ENCODE results near the gene DDOST. TPM values are rescaled to one million over a fixed set of nuclear protein-coding genes. Genes with fewer than 3 reads are reported as not detected.
A peak's percentile ranks its signal among the peaks of the same experiment; 100 is the strongest.

The DDOST gene
- total and polyA plus RNA-seq, 3 experiments from 2014 or later = 191 to 280 (median 201) TPM

- DNase-seq = no peak
- Mint-ChIP-seq H3K9me3 (peaks cover 0 to 7% (median 0%) of the 10 kb centered on the region in 5 donors), H3K27ac (peak overlapping the region in 5 of 8 donors; percentile 29 to 72 (median 51)), H3K4me1 (peaks cover 11 to 23% (median 17%) of the 10 kb centered on the region in 3 donors), H3K4me3 (peak overlapping the region; percentile 74 to 87 (median 81)), H3K27me3 (peaks cover 3 to 11% of the 10 kb centered on the region in 2 donors), H3K36me3 (peaks cover 0 to 14% (median 0%) of the 10 kb centered on the region in 3 donors)
- H3K36me3 ChIP-seq (ENCODE audit: insufficient read depth, low read length) = no peaks in the 10 kb centered on the region
- no peaks in the 10 kb centered on the region for H3K9me3 ChIP-seq (ENCODE audit: low read length)
- ChIA-PET POLR2A (no interaction called here), CTCF (interaction anchor here (0.9 to 3.3 kb wide), 7 partner anchors 7 to 109 kb away, joined by 3 to 13 read pairs (median 6); partner anchors contain the start of gene DDOST)
- no peak overlapping the region for H3K27ac ChIP-seq (ENCODE audit: low read depth, low read length)
- no peak overlapping the region for H3K4me3 ChIP-seq (ENCODE audit: low read length)
- no peaks in the 10 kb centered on the region for H3K27me3 ChIP-seq (ENCODE audit: insufficient read depth, low read length, poor library complexity, severe bottlenecking)
- peaks cover 10% of the 10 kb centered on the region for H3K4me1 ChIP-seq (ENCODE audit: insufficient read depth, low read length)
Measured at GRCh38 chr1:20632386-20632785, 28.8 kb downstream of the DDOST start.

DNA sequence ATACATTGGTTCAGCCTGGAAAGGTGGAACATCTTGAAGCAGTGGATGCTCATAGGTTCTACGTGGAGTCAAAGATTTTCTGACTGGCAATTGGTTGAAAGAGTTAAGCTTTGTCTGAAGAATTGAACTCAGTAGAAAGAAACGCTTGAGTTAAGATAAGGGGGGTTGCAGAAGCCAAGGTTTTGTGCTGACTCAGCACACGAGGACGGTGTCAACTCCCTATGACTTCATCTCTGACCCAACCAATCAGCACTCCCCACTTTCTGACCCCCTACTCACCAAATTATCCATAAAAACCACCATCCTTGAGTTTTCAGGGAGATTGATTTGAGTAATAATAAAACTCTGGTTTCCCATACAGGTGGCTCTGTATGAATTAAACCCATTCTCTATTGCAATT, 30.4 kb downstream of the DDOST start:
- DNase-seq = no peak
- peaks cover 11 to 18% (median 11%) of the 10 kb centered on the region in 3 donors for H3K4me1 Mint-ChIP-seq
- Histone ChIP-seq H3K4me3 (ENCODE audit: low read length) (no peak overlapping the region), H3K27ac (ENCODE audit: low read depth, low read length) (no peak overlapping the region), H3K27me3 (ENCODE audit: insufficient read depth, low read length, poor library complexity, severe bottlenecking) (no peaks in the 10 kb centered on the region), H3K36me3 (ENCODE audit: insufficient read depth, low read length) (no peaks in the 10 kb centered on the region), H3K4me1 (ENCODE audit: insufficient read depth, low read length) (peaks cover 10% of the 10 kb centered on the region), H3K9me3 (ENCODE audit: low read length) (no peaks in the 10 kb centered on the region)
- CTCF ChIA-PET = interaction anchor here (1.0 to 1.6 kb wide), 4 partner anchors 8 to 123 kb away, joined by 3 to 4 read pairs (median 3); partner anchors contain the start of gene MUL1
- H3K9me3 Mint-ChIP-seq = peaks cover 0 to 7% (median 0%) of the 10 kb centered on the region in 5 donors
- H3K4me3 Mint-ChIP-seq = peak overlapping the region in 1 of 7 donors; percentile 87
- peaks cover 5 to 18% of the 10 kb centered on the region in 2 donors for H3K27me3 Mint-ChIP-seq
- H3K27ac Mint-ChIP-seq = no peak overlapping the region
- peaks cover 0 to 4% (median 0%) of the 10 kb centered on the region in 3 donors for H3K36me3 Mint-ChIP-seq
- POLR2A ChIA-PET = no interaction called here

GRCh38 chr1:20626524-20626923, 34.6 kb downstream of the DDOST start:
- H3K4me3 ChIP-seq (ENCODE audit: low read length) = no peak overlapping the region
- no peaks in the 10 kb centered on the region for H3K4me1 ChIP-seq (ENCODE audit: insufficient read depth, low read length)
- peaks cover 0 to 7% (median 0%) of the 10 kb centered on the region in 5 donors for H3K9me3 Mint-ChIP-seq
- peaks cover 3% of the 10 kb centered on the region for H3K27me3 ChIP-seq (ENCODE audit: insufficient read depth, low read length, poor library complexity, severe bottlenecking)
- H3K36me3 Mint-ChIP-seq = no peaks in the 10 kb centered on the region
- DNase-seq = no peak
- H3K36me3 ChIP-seq (ENCODE audit: insufficient read depth, low read length) = no peaks in the 10 kb centered on the region
- H3K4me1 Mint-ChIP-seq = no peaks in the 10 kb centered on the region
- peaks cover 14 to 21% of the 10 kb centered on the region in 2 donors for H3K27me3 Mint-ChIP-seq
- H3K9me3 ChIP-seq (ENCODE audit: low read length) = no peaks in the 10 kb centered on the region
- POLR2A ChIA-PET = no interaction called here
- CTCF ChIA-PET = interaction anchor here (0.9 to 2.5 kb wide), 2 partner anchors 8 to 13 kb away, joined by 3 to 12 read pairs; partner anchors contain the start of gene PINK1
- H3K27ac Mint-ChIP-seq = no peak overlapping the region
- no peak overlapping the region for H3K4me3 Mint-ChIP-seq
- H3K27ac ChIP-seq (ENCODE audit: low read depth, low read length) = no peak overlapping the region

DNA sequence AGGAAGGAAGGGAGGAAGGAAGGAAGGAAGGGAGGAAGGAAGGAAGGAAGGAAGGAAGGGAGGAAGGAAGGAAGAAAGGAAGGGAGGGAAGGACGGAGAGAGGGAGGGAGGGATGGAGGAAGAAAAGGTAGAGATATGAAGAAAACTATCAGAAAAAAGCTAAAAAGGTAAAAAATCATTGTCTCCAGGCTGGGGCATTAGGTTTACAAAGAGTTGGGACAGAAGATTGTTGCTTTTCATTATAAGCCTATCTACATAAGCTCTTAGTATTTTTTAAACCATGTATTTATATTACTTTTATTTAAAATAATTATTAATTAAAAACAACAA, 35.1 kb downstream of the DDOST start:
- ChIA-PET POLR2A (no interaction called here), CTCF (interaction anchor here (0.9 to 2.5 kb wide), 2 partner anchors 8 to 14 kb away, joined by 3 to 12 read pairs; partner anchors contain the start of gene PINK1)
- Histone ChIP-seq H3K27ac (ENCODE audit: low read depth, low read length) (no peak overlapping the region), H3K4me3 (ENCODE audit: low read length) (no peak overlapping the region), H3K36me3 (ENCODE audit: insufficient read depth, low read length) (no peaks in the 10 kb centered on the region), H3K9me3 (ENCODE audit: low read length) (no peaks in the 10 kb centered on the region), H3K27me3 (ENCODE audit: insufficient read depth, low read length, poor library complexity, severe bottlenecking) (peaks cover 3% of the 10 kb centered on the region), H3K4me1 (ENCODE audit: insufficient read depth, low read length) (no peaks in the 10 kb centered on the region)
- Mint-ChIP-seq H3K4me1 (no peaks in the 10 kb centered on the region), H3K27ac (no peak overlapping the region), H3K9me3 (peaks cover 0 to 7% (median 0%) of the 10 kb centered on the region in 5 donors), H3K27me3 (peaks cover 14 to 21% of the 10 kb centered on the region in 2 donors), H3K4me3 (no peak overlapping the region), H3K36me3 (no peaks in the 10 kb centered on the region)
- no peak for DNase-seq

DNA sequence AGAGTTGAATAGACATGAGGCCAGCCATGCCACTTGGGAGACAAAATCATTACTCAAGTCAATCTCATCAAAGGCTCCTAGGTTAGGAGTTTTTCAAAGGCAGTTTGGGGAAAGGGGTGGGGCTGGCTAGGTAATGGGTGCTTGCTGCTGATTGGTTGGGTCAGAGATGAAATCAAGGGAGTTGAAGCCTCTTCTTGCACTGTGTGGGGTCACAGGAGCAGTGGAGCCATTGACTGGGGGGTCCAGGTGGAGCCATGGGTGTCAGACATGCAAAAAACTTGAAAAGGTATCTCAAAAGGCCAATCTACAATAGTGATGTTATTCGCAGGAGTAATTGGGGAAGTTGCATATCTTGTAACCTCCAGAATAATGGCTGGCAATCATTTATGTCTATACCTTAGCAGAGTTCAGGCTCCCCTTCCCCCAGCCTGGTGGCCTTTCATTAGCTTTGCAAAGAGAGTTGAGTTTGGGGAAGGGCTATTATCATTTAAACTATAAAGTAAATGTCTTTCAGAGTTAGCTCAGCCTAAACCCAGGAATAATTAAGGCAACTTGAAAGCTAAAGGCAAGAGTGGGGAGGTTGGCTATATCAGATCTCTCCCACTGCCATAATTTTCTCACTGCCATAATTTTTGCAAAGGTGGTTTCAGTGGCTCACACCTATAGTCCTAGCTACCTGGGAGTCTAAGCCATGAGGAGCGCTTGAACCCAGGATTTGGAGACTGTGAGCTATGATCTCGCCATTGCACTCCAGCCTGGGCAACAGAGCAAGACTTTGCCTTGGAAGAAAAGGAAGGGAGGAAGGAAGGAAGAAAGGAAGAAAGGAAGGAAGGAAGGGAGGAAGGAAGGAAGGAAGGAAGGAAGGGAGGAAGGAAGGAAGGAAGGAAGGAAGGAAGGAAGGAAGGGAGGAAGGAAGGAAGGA, 35.7 kb downstream of the DDOST start:
- H3K9me3 Mint-ChIP-seq = peaks cover 0 to 7% (median 0%) of the 10 kb centered on the region in 5 donors
- Histone ChIP-seq H3K4me3 (ENCODE audit: low read length) (no peak overlapping the region), H3K27me3 (ENCODE audit: insufficient read depth, low read length, poor library complexity, severe bottlenecking) (peaks cover 3% of the 10 kb centered on the region), H3K9me3 (ENCODE audit: low read length) (no peaks in the 10 kb centered on the region), H3K4me1 (ENCODE audit: insufficient read depth, low read length) (no peaks in the 10 kb centered on the region), H3K27ac (ENCODE audit: low read depth, low read length) (no peak overlapping the region), H3K36me3 (ENCODE audit: insufficient read depth, low read length) (no peaks in the 10 kb centered on the region)
- no peaks in the 10 kb centered on the region for H3K4me1 Mint-ChIP-seq
- ChIA-PET CTCF (interaction anchor here (0.9 to 2.5 kb wide), 2 partner anchors 9 to 14 kb away, joined by 3 to 12 read pairs; partner anchors contain the start of gene PINK1), POLR2A (no interaction called here)
- no peak overlapping the region for H3K4me3 Mint-ChIP-seq
- H3K36me3 Mint-ChIP-seq = no peaks in the 10 kb centered on the region
- peak overlapping the region in 1 of 8 donors; percentile 11 for H3K27ac Mint-ChIP-seq
- peaks cover 14 to 21% of the 10 kb centered on the region in 2 donors for H3K27me3 Mint-ChIP-seq
- DNase-seq = no peak

GRCh38 chr1:20624709-20625108, 36.5 kb downstream of the DDOST start:
- ChIA-PET POLR2A (no interaction called here), CTCF (interaction anchor here (2.5 kb wide), 1 partner anchor 9 kb away, joined by 12 read pairs; the partner anchor contains the start of gene PINK1)
- Histone ChIP-seq H3K27me3 (ENCODE audit: insufficient read depth, low read length, poor library complexity, severe bottlenecking) (peaks cover 3% of the 10 kb centered on the region), H3K27ac (ENCODE audit: low read depth, low read length) (no peak overlapping the region), H3K4me1 (ENCODE audit: insufficient read depth, low read length) (no peaks in the 10 kb centered on the region), H3K4me3 (ENCODE audit: low read length) (no peak overlapping the region), H3K9me3 (ENCODE audit: low read length) (no peaks in the 10 kb centered on the region), H3K36me3 (ENCODE audit: insufficient read depth, low read length) (no peaks in the 10 kb centered on the region)
- Mint-ChIP-seq H3K27me3 (peaks cover 14 to 25% of the 10 kb centered on the region in 2 donors), H3K9me3 (peaks cover 0 to 7% (median 0%) of the 10 kb centered on the region in 5 donors), H3K4me3 (no peak overlapping the region), H3K27ac (no peak overlapping the region), H3K4me1 (no peaks in the 10 kb centered on the region), H3K36me3 (no peaks in the 10 kb centered on the region)
- DNase-seq = no peak

DNA sequence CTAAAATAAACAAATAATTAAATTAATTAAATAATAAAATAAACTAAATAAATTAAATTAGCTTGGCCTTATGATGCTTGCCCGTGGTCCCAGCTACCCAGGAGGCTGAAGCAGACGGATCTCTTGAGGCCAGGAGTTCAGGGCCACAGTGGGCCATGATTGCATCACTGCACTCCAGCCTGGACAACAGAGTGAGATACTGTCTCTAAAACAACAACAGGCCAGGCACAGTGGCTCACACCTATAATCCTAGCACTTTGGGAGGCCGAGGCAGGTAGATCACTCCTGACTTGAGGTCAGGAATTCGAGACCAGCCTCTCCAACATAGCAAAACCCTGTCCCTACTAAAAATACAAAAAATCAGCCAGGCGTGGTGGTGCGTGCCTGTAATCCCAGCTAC, 40.2 kb downstream of the DDOST start:
- Histone ChIP-seq H3K36me3 (ENCODE audit: insufficient read depth, low read length) (no peaks in the 10 kb centered on the region), H3K9me3 (ENCODE audit: low read length) (no peaks in the 10 kb centered on the region), H3K4me1 (ENCODE audit: insufficient read depth, low read length) (no peaks in the 10 kb centered on the region), H3K4me3 (ENCODE audit: low read length) (no peak overlapping the region), H3K27ac (ENCODE audit: low read depth, low read length) (no peak overlapping the region), H3K27me3 (ENCODE audit: insufficient read depth, low read length, poor library complexity, severe bottlenecking) (peaks cover 3% of the 10 kb centered on the region)
- ChIA-PET CTCF (interaction anchor here (1.5 kb wide), 1 partner anchor 13 kb away, joined by 3 read pairs; no protein-coding TSS in a partner anchor), POLR2A (no interaction called here)
- DNase-seq = no peak
- peaks cover 0 to 2% (median 0%) of the 10 kb centered on the region in 3 donors for H3K4me1 Mint-ChIP-seq
- H3K36me3 Mint-ChIP-seq = no peaks in the 10 kb centered on the region
- H3K27ac Mint-ChIP-seq = no peak overlapping the region
- no peak overlapping the region for H3K4me3 Mint-ChIP-seq
- H3K27me3 Mint-ChIP-seq = peaks cover 11 to 14% of the 10 kb centered on the region in 2 donors
- H3K9me3 Mint-ChIP-seq = no peaks in the 10 kb centered on the region

DNA sequence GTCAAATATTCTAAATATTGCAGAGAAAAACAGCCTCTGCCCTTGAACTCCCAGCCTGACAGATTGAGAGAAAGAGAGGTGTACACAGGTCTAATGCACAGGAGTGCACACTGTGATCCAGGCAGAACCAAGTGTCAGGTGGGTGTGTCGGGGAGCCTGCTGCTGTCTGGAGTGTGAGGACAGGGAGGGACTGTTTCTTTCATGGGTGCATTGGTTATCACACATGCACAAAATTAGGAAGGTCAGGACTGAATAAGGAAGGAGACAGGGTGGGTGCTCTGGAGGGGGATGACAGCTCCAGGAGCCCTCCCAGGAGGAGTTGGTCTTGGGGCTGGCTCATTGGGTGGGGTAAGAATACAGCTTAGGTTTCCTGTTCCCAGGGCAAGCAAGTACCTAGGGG, 41.2 kb downstream of the DDOST start:
- POLR2A ChIA-PET = no interaction called here
- Histone ChIP-seq H3K4me1 (ENCODE audit: insufficient read depth, low read length) (no peaks in the 10 kb centered on the region), H3K9me3 (ENCODE audit: low read length) (no peaks in the 10 kb centered on the region), H3K27ac (ENCODE audit: low read depth, low read length) (no peak overlapping the region), H3K36me3 (ENCODE audit: insufficient read depth, low read length) (no peaks in the 10 kb centered on the region), H3K4me3 (ENCODE audit: low read length) (no peak overlapping the region), H3K27me3 (ENCODE audit: insufficient read depth, low read length, poor library complexity, severe bottlenecking) (peaks cover 3% of the 10 kb centered on the region)
- no peaks in the 10 kb centered on the region for H3K36me3 Mint-ChIP-seq
- no peak overlapping the region for H3K4me3 Mint-ChIP-seq
- CTCF ChIA-PET = interaction anchor here (1.3 kb wide), 1 partner anchor 14 kb away, joined by 3 read pairs; no protein-coding TSS in a partner anchor
- H3K4me1 Mint-ChIP-seq = peaks cover 0 to 2% (median 0%) of the 10 kb centered on the region in 3 donors
- no peaks in the 10 kb centered on the region for H3K9me3 Mint-ChIP-seq
- peaks cover 10 to 14% of the 10 kb centered on the region in 2 donors for H3K27me3 Mint-ChIP-seq
- no peak overlapping the region for H3K27ac Mint-ChIP-seq
- no peak for DNase-seq

Data from CD8-positive, alpha-beta memory T cell (primary cell).